Panc1 (cell line): ENCODE measurements around the gene DSG3. TPM values are rescaled to one million over a fixed set of nuclear protein-coding genes. Genes with fewer than 3 reads are reported as not detected.

Experiments used
- ATAC-seq: fragments of 200-7000 bp; cut with Tn5 transposase; 2 replicates; pipeline ENCODE4 v1.9.1; 2020; ENCODE audit warnings: mild to moderate bottlenecking, moderate library complexity
- BruUV-seq: library from RNA; stranded (reverse); fragments of 400-500 nt; replicated peaks from 2 replicates; lab custom pipeline; 2021; lab: Mats Ljungman, UMichigan
- CTCF ChIA-PET: fragments of 300-600 bp; sonication (Branson Sonifier 250); formaldehyde crosslinking; loops from one replicate; lab custom pipeline; 2022; ENCODE audit warnings: antibody characterized with exemption; lab: Charles Lee
- POLR2A ChIA-PET: fragments of 300-600 bp; sonication (Branson Sonifier 250); formaldehyde crosslinking; loops from one replicate; lab custom pipeline; 2022; ENCODE audit warnings: antibody characterized with exemption; lab: Charles Lee
- DNase-seq: peaks from one replicate; pipeline ENCODE4 v3.0.0-alpha.2; 2010; ENCODE audit warnings: low read depth, low spot score
- H3K27ac ChIP-seq: 2 replicates; pipeline ENCODE4 v1.5.1; 2011; ENCODE audit warnings: mild to moderate bottlenecking, low read length, inconsistent platforms
- H3K27me3 ChIP-seq: fragments of 200-500 bp; sonication (Bioruptor generic); 2 replicates; pipeline ENCODE4 v1.6.0; 2014; ENCODE audit warnings: low read length, inconsistent platforms; ENCODE audit not compliant: control insufficient read depth, insufficient read depth
- H3K36me3 ChIP-seq: fragments of 200-500 bp; sonication (Bioruptor generic); 2 replicates; pipeline ENCODE4 v1.5.1; 2014; ENCODE audit warnings: inconsistent platforms, mild to moderate bottlenecking, low read length, moderate library complexity; ENCODE audit not compliant: control insufficient read depth, insufficient read depth
- H3K4me1 ChIP-seq: 2 replicates; pipeline ENCODE4 v1.5.1; 2011; ENCODE audit warnings: inconsistent platforms, mild to moderate bottlenecking, low read length, moderate library complexity; ENCODE audit not compliant: control insufficient read depth, insufficient read depth
- H3K4me3 ChIP-seq, 2 experiments: 2 replicates each; pipeline ENCODE4 v1.5.1; 2011 to 2012; ENCODE audit warnings: low read depth in 2 of 2, low read length in 2 of 2, mild to moderate bottlenecking in 2 of 2, inconsistent platforms in 1 of 2, moderate library complexity in 1 of 2
- H3K9me3 ChIP-seq: fragments of 200-500 bp; sonication (Bioruptor generic); 2 replicates; pipeline ENCODE4 v1.5.1; 2014; ENCODE audit warnings: low read depth, mild to moderate bottlenecking, inconsistent platforms, low read length, moderate library complexity; ENCODE audit not compliant: control insufficient read depth, insufficient read depth
- POLR2AphosphoS5 ChIP-seq: IDR thresholded peaks from 2 replicates; pipeline ENCODE4 v1.6.1; 2012; ENCODE audit warnings: mild to moderate bottlenecking, low read depth, low read length, moderate library complexity
- SIN3A ChIP-seq: IDR thresholded peaks from 2 replicates; pipeline ENCODE4 v1.6.1; 2012; ENCODE audit warnings: low read depth, mild to moderate bottlenecking, low read length, moderate library complexity, borderline replicate concordance; ENCODE audit not compliant: insufficient read depth
- TCF7L2 ChIP-seq: IDR thresholded peaks from 2 replicates; pipeline ENCODE4 v1.6.1; 2011; ENCODE audit warnings: mild to moderate bottlenecking, low read depth, low read length, inconsistent platforms
- in situ Hi-C: cut with HindIII; loops from 2 replicates; pipeline ENCODE4 v1.10.0; 2016; ENCODE audit warnings: low sequenced_read_pairs, low pct_unique_long_range_greater_than_20kb
- intact Hi-C: fragments of 100-400 bp; cut with micrococcal nuclease; formaldehyde crosslinking; loops from one replicate; pipeline ENCODE4 v1.10.0; 2022; ENCODE audit not compliant: unreplicated experiment
- total RNA-seq: library from RNA; stranded (reverse); gene quantifications from one replicate; pipeline ENCODE4 v1.2.1, GENCODE V29; 2021; ENCODE audit not compliant: unreplicated experiment
- TF ChIP-seq, protein P1 (sequence below): fragments of 450-650 bp; IDR thresholded peaks from 2 replicates; pipeline ENCODE4 v1.5.1; 2017; ENCODE audit warnings: mild to moderate bottlenecking
- TF ChIP-seq, protein P2 (sequence below), 2 experiments: IDR thresholded peaks; 2 replicates each; pipeline ENCODE4 v1.6.1; 2011 to 2012; ENCODE audit warnings: low read depth in 2 of 2, control low read depth in 1 of 2, low read length in 1 of 2, mild to moderate bottlenecking in 1 of 2, moderate library complexity in 1 of 2; ENCODE audit not compliant: insufficient read depth in 1 of 2

Gene DSG3
- total RNA-seq, 1 experiment from 2014 or later = 0.03 TPM

DNA sequence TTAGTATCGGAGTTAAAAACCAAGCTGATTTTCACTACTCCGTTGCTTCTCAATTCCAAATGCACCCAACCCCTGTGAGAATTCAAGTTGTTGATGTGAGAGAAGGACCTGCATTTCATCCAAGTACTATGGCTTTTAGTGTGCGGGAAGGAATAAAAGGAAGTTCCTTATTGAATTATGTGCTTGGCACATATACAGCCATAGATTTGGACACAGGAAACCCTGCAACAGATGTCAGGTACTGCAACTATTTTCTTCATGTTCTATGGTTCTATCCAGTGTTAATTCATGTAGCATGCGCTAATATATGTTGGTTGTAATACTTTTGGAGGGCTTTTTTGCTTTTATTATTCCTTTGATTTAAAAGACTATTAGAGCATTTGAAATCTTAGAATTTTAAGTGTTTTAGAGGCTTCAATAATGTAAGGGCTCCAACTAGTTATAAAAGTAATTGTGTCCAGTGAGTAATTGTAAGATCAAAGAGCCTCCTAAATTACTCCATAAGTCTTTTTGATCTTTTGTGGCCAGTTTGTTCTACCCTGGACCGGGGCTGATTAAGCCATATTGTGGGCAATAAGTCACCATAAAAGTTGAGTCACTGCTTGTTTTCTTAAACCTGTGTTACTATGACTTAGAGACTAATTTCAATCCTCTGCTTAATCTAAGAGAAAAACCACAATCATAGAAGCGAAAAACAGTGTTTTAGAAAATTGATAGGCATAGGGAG, 48.1 kb upstream of the DSG3 start:
- Histone ChIP-seq H3K36me3 (no peaks in the 10 kb centered on the region), H3K4me1 (no peaks in the 10 kb centered on the region), H3K4me3 (no peak overlapping the region), H3K27me3 (no peaks in the 10 kb centered on the region), H3K27ac (no peak overlapping the region), H3K9me3 (no peaks in the 10 kb centered on the region)
- in situ Hi-C loops = no loop called here
- DNase-seq (no peak), ATAC-seq (no peak)
- ChIA-PET POLR2A (no interaction called here), CTCF (no interaction called here)
- TF ChIP-seq SIN3A (no peak), POLR2AphosphoS5 (no peak), TCF7L2 (no peak)
- TF ChIP-seq, protein P1, sequence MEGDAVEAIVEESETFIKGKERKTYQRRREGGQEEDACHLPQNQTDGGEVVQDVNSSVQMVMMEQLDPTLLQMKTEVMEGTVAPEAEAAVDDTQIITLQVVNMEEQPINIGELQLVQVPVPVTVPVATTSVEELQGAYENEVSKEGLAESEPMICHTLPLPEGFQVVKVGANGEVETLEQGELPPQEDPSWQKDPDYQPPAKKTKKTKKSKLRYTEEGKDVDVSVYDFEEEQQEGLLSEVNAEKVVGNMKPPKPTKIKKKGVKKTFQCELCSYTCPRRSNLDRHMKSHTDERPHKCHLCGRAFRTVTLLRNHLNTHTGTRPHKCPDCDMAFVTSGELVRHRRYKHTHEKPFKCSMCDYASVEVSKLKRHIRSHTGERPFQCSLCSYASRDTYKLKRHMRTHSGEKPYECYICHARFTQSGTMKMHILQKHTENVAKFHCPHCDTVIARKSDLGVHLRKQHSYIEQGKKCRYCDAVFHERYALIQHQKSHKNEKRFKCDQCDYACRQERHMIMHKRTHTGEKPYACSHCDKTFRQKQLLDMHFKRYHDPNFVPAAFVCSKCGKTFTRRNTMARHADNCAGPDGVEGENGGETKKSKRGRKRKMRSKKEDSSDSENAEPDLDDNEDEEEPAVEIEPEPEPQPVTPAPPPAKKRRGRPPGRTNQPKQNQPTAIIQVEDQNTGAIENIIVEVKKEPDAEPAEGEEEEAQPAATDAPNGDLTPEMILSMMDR = no peak
- TF ChIP-seq, protein P2, sequence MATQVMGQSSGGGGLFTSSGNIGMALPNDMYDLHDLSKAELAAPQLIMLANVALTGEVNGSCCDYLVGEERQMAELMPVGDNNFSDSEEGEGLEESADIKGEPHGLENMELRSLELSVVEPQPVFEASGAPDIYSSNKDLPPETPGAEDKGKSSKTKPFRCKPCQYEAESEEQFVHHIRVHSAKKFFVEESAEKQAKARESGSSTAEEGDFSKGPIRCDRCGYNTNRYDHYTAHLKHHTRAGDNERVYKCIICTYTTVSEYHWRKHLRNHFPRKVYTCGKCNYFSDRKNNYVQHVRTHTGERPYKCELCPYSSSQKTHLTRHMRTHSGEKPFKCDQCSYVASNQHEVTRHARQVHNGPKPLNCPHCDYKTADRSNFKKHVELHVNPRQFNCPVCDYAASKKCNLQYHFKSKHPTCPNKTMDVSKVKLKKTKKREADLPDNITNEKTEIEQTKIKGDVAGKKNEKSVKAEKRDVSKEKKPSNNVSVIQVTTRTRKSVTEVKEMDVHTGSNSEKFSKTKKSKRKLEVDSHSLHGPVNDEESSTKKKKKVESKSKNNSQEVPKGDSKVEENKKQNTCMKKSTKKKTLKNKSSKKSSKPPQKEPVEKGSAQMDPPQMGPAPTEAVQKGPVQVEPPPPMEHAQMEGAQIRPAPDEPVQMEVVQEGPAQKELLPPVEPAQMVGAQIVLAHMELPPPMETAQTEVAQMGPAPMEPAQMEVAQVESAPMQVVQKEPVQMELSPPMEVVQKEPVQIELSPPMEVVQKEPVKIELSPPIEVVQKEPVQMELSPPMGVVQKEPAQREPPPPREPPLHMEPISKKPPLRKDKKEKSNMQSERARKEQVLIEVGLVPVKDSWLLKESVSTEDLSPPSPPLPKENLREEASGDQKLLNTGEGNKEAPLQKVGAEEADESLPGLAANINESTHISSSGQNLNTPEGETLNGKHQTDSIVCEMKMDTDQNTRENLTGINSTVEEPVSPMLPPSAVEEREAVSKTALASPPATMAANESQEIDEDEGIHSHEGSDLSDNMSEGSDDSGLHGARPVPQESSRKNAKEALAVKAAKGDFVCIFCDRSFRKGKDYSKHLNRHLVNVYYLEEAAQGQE (IDR thresholded peaks at IDR 0.05; ENCODE audit: insufficient read depth in 1 of 2, low read depth in 2 of 2, low read length in 1 of 2) = no peak
- no TSS peak for BruUV-seq
- intact Hi-C loops = no loop called here

DNA sequence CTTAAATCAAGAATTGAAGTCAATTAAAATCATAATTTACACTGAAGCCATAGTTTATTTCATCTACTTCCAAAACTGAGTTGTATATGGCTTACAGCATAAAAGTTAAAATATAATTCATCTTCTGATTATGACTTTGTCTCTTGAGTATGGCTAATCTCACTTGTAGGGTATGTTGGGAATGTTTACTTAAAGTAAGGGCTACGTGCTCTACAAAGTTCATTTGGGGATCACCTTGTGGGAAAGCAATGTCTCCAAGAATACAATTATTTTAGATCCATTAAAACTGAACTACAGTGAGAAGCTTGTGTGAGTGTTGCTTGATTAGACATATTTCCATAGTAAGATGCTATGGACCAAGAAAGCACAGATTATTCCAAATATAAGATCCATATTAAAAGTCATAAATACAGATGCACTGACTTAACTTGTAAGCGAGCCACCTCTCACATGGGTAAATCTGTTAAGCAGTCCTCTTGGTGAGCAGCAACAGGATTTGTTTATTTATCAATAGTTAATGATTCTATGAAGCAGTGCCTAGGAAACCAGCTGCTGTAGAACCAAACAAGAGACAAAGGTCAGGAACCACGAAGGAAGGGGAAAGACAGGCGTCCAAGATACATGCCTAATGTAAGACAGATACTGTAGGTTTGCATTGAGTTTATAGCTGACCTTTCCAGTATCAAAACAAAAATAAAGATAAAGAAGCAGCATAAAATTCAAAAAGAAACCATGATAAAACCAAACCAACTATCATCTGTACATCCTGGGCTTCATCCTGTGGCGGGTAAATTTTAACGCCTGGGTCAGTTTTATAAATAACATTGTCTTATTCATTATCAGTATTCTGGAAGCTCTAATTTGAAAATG, 46.1 kb upstream of the DSG3 start:
- DNase-seq (no peak), ATAC-seq (no peak)
- H3K36me3 ChIP-seq = no peaks in the 10 kb centered on the region
- no TSS peak for BruUV-seq
- intact Hi-C loops (no loop called here), in situ Hi-C loops (no loop called here)
- CTCF ChIA-PET = interaction anchor here (0.7 kb wide), 1 partner anchor 257 kb away, joined by 3 read pairs; no protein-coding TSS in a partner anchor
- no peak overlapping the region for H3K27ac ChIP-seq
- H3K27me3 ChIP-seq = no peaks in the 10 kb centered on the region
- POLR2A ChIA-PET = no interaction called here
- H3K4me1 ChIP-seq = no peaks in the 10 kb centered on the region
- TF ChIP-seq SIN3A (no peak), TCF7L2 (no peak), POLR2AphosphoS5 (no peak)
- TF ChIP-seq, protein P1 = no peak
- TF ChIP-seq, protein P2 (IDR thresholded peaks at IDR 0.05; ENCODE audit: insufficient read depth in 1 of 2, low read depth in 2 of 2, low read length in 1 of 2) = no peak
- H3K9me3 ChIP-seq = no peaks in the 10 kb centered on the region
- no peak overlapping the region for H3K4me3 ChIP-seq
